MM.1S (cell line): ENCODE results near the gene TPCN1.

Experiments
- DNase-seq: peaks from one replicate; pipeline ENCODE4 v3.0.0-alpha.2; 2015
- H2AFZ ChIP-seq: fragments of 300-600 bp; sonication (generic); 2 replicates; pipeline ENCODE4 v1.6.0; 2016; ENCODE audit warnings: antibody characterized with exemption, low read length
- H3F3A ChIP-seq: fragments of 300-600 bp; sonication (generic); 2 replicates; pipeline ENCODE4 v1.6.1; 2016; ENCODE audit warnings: mild to moderate bottlenecking, antibody characterized with exemption, low read length, moderate library complexity, mixed read lengths; ENCODE audit not compliant: insufficient read depth
- H3K27ac ChIP-seq: fragments of 300-600 bp; sonication (generic); 2 replicates; pipeline ENCODE4 v1.5.1; 2016; ENCODE audit warnings: mild to moderate bottlenecking, low read length
- H3K27me3 ChIP-seq: fragments of 300-600 bp; sonication (generic); replicated peaks from 2 replicates; pipeline ENCODE4 v1.6.0; 2016; ENCODE audit warnings: low read length; ENCODE audit not compliant: insufficient read depth
- H3K36me3 ChIP-seq: fragments of 300-600 bp; sonication (generic); replicated peaks from 2 replicates; pipeline ENCODE4 v1.6.1; 2016; ENCODE audit warnings: mild to moderate bottlenecking, low read length, mixed read lengths; ENCODE audit not compliant: insufficient read depth
- H3K4me1 ChIP-seq: fragments of 300-600 bp; sonication (generic); 2 replicates; pipeline ENCODE4 v1.6.1; 2016; ENCODE audit warnings: low read length, mixed read lengths
- H3K4me2 ChIP-seq: fragments of 300-600 bp; sonication (generic); 2 replicates; pipeline ENCODE4 v1.6.0; 2016; ENCODE audit warnings: low read depth, low read length
- H3K4me3 ChIP-seq: fragments of 300-600 bp; sonication (generic); 2 replicates; pipeline ENCODE4 v1.5.1; 2016; ENCODE audit warnings: low read length, mixed read lengths
- H3K79me2 ChIP-seq: fragments of 300-600 bp; sonication (generic); 2 replicates; pipeline ENCODE4 v1.6.1; 2016; ENCODE audit warnings: mixed run types, low read length, mixed read lengths
- H3K9ac ChIP-seq: fragments of 300-600 bp; sonication (generic); 2 replicates; pipeline ENCODE4 v1.6.1; 2016; ENCODE audit warnings: low read length, mixed read lengths
- H3K9me2 ChIP-seq: fragments of 300-600 bp; sonication (generic); replicated peaks from 2 replicates; pipeline ENCODE4 v1.6.1; 2016; ENCODE audit warnings: mild to moderate bottlenecking, low read length, mixed read lengths; ENCODE audit not compliant: insufficient read depth
- H3K9me3 ChIP-seq: fragments of 300-600 bp; sonication (generic); replicated peaks from 2 replicates; pipeline ENCODE4 v1.6.1; 2016; ENCODE audit warnings: mild to moderate bottlenecking, low read length, mixed read lengths; ENCODE audit not compliant: insufficient read depth
- H4K20me1 ChIP-seq: fragments of 300-600 bp; sonication (generic); 2 replicates; pipeline ENCODE4 v1.6.1; 2016; ENCODE audit warnings: mild to moderate bottlenecking, low read length, moderate library complexity, mixed read lengths; ENCODE audit not compliant: insufficient read depth
- EZH2 ChIP-seq: fragments of 300-600 bp; sonication (generic); optimal IDR thresholded peaks from 2 replicates; pipeline ENCODE3; 2017; ENCODE audit warnings: low read depth, mild to moderate bottlenecking, antibody characterized with exemption, low read length, mixed read lengths
- EZH2phosphoT487 ChIP-seq: fragments of 300-600 bp; sonication (generic); IDR thresholded peaks from 2 replicates; pipeline ENCODE4 v1.6.1; 2018; ENCODE audit warnings: antibody characterized with exemption, low read length
- TF ChIP-seq, protein P1 (sequence below): fragments of 300-600 bp; sonication (generic); IDR thresholded peaks from 2 replicates; pipeline ENCODE4 v1.5.1; 2016; ENCODE audit warnings: antibody characterized with exemption, low read length, mixed read lengths

Gene TPCN1

GRCh38 chr12:113173081-113173698, 48.1 kb upstream of the TPCN1 start:
- no peaks in the 10 kb centered on the region for H3K79me2 ChIP-seq
- no peaks in the 10 kb centered on the region for H3K9me2 ChIP-seq
- no peak overlapping the region for H3K4me3 ChIP-seq
- no peaks in the 10 kb centered on the region for H3K27me3 ChIP-seq
- no peaks in the 10 kb centered on the region for H3F3A ChIP-seq
- H4K20me1 ChIP-seq: no peaks in the 10 kb centered on the region
- no peak overlapping the region for H3K4me2 ChIP-seq
- no peak for TF ChIP-seq EZH2phosphoT487
- TF ChIP-seq, protein P1, sequence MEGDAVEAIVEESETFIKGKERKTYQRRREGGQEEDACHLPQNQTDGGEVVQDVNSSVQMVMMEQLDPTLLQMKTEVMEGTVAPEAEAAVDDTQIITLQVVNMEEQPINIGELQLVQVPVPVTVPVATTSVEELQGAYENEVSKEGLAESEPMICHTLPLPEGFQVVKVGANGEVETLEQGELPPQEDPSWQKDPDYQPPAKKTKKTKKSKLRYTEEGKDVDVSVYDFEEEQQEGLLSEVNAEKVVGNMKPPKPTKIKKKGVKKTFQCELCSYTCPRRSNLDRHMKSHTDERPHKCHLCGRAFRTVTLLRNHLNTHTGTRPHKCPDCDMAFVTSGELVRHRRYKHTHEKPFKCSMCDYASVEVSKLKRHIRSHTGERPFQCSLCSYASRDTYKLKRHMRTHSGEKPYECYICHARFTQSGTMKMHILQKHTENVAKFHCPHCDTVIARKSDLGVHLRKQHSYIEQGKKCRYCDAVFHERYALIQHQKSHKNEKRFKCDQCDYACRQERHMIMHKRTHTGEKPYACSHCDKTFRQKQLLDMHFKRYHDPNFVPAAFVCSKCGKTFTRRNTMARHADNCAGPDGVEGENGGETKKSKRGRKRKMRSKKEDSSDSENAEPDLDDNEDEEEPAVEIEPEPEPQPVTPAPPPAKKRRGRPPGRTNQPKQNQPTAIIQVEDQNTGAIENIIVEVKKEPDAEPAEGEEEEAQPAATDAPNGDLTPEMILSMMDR: no peak
- TF ChIP-seq EZH2: no peak
- no peaks in the 10 kb centered on the region for H3K36me3 ChIP-seq
- H3K9me3 ChIP-seq: no peaks in the 10 kb centered on the region
- DNase-seq: peak; percentile 46
- no peaks in the 10 kb centered on the region; the same call in 1 of the 2 replicates for H3K4me1 ChIP-seq
- H2AFZ ChIP-seq: no peak overlapping the region
- H3K27ac ChIP-seq: peak overlapping the region; percentile 10; the same call in 1 of the 2 replicates
- H3K9ac ChIP-seq: no peak overlapping the region

DNA sequence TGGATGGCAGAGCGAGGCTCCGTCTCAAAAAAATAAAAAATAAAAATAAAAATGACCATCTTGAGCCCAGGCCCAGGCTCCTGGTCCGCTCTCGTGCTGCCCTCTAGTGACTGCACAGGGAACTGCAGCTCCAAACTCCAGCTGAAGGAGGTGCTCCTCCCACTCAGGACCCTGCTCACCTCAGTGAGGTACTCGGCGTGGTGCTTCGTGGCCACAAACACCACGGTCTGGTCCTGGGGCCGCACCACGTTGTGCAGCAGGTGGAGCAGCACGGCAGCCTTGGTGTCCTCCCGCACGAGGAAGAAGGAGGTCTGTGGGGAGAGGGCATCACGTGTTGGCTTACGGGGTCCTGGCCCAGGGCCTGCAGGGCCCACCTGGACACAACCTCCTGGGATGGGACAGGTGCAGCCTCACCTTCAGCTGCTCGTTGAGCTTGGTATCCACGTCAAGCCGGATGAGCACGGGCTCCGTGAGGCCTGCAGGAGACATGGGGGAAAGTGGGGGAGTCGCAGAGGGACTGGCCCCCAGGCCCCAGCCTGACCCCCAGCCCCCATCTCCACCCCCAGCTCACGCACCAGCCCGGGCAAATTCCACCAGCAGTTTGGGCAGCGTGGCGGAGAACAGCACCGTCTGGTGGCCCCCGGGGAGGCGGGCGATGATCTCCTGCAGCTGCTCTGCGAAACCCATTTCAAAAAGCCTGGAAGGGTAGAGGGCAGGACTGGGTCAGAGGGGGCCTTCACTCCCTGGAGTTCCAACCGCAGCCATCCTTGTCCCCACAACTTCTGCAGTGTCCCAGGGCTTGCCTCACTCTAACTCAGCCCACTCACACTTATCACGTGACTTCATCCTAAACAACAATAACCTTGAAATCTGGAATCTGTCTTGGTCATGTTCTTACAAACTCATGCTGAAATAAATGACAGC, 46.5 kb upstream of the TPCN1 start:
- DNase-seq: peak; percentile 28
- Histone ChIP-seq H3K36me3 (no peaks in the 10 kb centered on the region), H3K27me3 (no peaks in the 10 kb centered on the region), H3K9me2 (no peaks in the 10 kb centered on the region), H3K4me1 (no peaks in the 10 kb centered on the region; the same call in 1 of the 2 replicates), H3F3A (no peaks in the 10 kb centered on the region), H3K9ac (no peak overlapping the region), H2AFZ (no peak overlapping the region), H3K4me3 (no peak overlapping the region), H3K79me2 (no peaks in the 10 kb centered on the region), H3K27ac (no peak overlapping the region), H4K20me1 (no peaks in the 10 kb centered on the region), H3K9me3 (no peaks in the 10 kb centered on the region), H3K4me2 (no peak overlapping the region)
- TF ChIP-seq EZH2phosphoT487: no peak
- TF ChIP-seq, protein P1: peak; percentile 68
- no peak for TF ChIP-seq EZH2

GRCh38 chr12:113179023-113179422, 42.2 kb upstream of the TPCN1 start:
- no peaks in the 10 kb centered on the region for H3K9me3 ChIP-seq
- TF ChIP-seq, protein P1: no peak
- TF ChIP-seq EZH2phosphoT487: no peak
- H3K4me3 ChIP-seq: no peak overlapping the region
- no peak overlapping the region for H3K27ac ChIP-seq
- no peak for DNase-seq
- no peak overlapping the region for H3K4me2 ChIP-seq
- H4K20me1 ChIP-seq: no peaks in the 10 kb centered on the region
- no peak overlapping the region for H2AFZ ChIP-seq
- no peaks in the 10 kb centered on the region for H3K27me3 ChIP-seq
- no peaks in the 10 kb centered on the region for H3K9me2 ChIP-seq
- peaks cover 24% of the 10 kb centered on the region for H3K79me2 ChIP-seq
- no peaks in the 10 kb centered on the region for H3K36me3 ChIP-seq
- H3K4me1 ChIP-seq: no peaks in the 10 kb centered on the region
- no peak overlapping the region for H3K9ac ChIP-seq
- no peaks in the 10 kb centered on the region for H3F3A ChIP-seq
